NCI-H524 treated with DMSO at 0.1 percent for 48 hours (cell line): ENCODE data around the gene TLN1.

Experiments
- DNase-seq: peaks from one replicate; lab custom pipeline; 2025; lab: John Stamatoyannopoulos, UW

TLN1 gene

DNA sequence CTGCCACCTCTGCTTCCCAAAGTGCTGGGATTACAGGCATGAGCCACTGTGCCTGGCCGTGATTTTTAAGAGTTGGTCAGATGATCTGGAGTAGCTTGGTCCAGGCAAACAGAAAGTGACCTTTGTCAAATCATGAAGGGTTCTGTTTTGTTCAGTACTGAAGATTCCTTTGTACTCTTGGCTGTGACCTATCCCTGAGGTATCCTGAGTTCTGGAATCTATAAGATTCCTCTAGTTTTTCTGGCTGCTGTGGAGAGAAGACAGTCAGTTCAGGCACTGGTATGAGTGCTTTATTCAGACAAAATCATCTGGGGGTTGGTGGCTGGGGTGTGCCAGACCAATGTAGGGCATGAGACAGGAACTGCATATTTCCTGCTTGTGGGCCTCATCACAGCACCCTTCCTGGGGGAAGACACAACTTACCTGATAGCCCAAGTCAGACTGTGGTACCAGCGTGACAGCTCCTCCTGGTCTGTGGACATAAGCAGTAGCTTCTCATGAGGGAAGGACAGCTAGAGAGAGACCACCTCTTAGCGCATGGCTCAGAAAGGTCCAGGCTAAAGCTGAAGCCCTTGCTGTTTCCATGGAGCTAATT is 70.1 kb downstream of the TLN1 start:
- no peak for DNase-seq

DNA sequence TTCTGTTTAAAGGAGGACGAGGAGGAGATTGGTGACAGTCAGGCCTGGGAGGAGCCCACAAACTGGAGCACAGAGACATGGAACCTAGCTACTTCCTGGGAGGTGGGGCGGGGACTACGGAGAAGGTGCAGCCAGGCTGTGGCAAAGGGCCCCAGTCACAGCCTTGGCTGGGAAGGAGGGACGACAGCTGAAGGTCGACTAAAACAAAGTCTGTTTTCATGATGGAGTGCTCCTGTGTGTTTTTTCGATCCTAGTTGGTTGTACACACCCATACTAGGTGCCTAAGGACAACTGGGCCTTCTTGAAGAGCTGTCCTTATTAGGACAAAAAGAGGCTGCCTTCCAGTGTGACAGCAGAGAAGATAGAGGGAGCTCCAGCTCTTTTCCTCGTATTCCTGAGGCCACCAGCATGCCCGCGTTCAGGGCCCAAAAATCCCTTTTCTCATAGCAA is 71.0 kb downstream of the TLN1 start:
- DNase-seq = no peak

- DNase-seq = no peak
Observed at GRCh38 chr9:35659340-35659739, 72.7 kb downstream of the TLN1 start.

DNA sequence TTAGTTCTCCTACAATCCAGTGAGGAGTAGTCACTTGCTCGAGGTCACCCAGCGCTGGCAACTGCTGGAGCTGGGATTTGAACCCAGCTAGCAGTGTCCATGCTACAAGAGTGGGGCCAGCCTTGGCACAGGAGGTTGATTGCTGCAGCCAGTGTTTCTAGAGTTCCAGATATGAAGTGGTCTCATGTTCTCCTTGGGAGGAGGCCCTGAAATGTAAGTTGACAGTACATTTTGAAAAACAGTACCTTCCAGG is 73.1 kb downstream of the TLN1 start:
- no peak for DNase-seq

DNA sequence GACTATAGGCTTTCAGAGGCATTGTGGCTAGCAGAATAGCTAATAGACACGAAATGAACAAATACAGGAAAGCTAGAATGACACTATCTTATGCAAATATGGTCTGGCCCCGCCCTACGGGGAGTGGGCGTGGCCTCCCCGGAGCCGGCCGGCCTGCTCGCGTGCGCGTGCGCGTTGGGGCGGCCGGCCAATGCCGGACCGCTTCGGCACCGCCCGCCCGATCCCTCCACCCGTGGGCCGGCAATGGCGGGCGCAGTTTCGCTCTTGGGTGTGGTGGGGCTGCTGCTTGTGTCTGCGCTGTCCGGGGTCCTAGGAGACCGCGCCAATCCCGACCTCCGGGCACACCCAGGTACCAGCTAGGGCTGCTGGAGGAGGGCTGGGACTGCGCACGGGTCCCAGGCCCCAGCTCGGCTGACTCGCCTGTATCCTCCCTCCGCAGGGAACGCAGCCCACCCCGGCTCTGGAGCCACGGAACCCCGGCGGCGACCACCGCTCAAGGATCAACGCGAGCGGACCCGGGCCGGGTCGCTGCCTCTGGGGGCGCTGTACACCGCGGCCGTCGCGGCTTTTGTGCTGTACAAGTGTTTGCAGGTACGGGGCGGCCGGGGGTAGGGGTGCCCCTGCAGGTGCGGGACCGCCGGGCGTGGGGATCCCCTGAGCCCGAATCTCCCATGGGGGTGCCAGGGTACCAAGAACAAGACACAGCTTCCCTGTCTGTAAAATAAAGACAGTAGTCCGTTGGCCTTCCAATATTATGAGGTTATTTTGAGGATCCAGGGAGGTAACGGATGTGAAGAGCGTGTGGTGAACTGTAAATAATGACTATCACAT is 73.6 kb downstream of the TLN1 start, which contains the start of gene CCDC107:
TSS of gene CCDC107 (plus strand) at position 156 of the 831 bp plus-strand sequence. CDS start at position 244, 88 bp downstream.
- DNase-seq = peak; percentile 51

GRCh38 chr9:35657546-35658136 is 74.4 kb downstream of the TLN1 start, which contains the start of gene RMRP:
Gene RMRP (minus strand): TSS chr9:35658019.
- peak; percentile 89 for DNase-seq

DNA sequence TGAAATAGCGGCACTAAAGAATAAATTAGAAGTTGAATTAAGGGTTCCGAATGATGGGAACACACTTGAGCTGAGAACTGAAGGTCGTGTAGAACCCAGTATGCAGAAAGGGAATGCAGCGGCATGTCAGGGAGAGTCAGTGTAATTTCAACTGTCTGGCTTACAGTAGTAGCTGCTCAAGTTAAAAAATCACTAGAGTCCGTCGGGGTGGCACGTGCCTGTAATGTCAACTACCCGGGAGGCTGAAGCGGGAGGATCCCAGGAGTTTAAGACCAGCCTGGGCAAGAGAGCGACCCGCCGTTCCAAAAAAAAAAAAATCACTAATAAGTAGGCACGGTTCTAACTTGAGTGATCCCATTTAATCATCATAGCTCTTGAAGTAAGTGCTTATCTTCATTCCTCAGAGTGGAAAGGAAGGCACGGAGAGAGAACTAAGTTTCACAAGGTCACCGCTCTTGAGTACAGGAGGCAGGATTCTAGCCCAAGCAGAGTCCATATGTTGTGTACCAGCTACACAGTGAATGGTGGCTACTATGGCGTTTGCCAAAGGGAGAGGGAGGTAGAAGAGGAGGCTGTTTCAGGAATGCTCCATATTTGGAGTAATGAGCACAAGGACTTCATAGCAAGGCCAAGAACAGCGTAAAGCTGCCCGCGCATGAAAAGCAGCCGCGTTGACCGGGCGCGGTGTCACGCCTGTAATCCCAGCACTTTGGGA is 75.0 kb downstream of the TLN1 start:
- peak; percentile 11 for DNase-seq

DNA sequence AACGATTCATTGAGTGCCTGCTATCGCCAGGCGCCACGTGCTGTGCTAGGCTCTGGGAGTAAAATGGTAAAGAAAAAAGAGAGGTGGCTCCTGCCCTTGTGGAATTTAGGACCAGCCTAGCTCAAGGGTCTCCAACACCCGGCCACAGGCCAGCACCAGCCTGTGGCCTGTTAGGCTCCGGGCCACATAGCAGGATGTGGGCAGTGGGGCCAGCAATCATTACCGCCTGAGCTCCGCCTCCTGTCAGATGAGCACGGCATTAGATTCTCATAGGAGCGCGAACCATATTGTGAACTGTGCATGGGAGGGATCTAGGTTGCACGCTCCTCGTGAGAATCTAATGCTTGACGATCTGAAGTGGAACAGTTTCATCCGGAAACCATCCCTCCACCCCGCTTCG is 75.6 kb downstream of the TLN1 start:
- no peak for DNase-seq

DNA sequence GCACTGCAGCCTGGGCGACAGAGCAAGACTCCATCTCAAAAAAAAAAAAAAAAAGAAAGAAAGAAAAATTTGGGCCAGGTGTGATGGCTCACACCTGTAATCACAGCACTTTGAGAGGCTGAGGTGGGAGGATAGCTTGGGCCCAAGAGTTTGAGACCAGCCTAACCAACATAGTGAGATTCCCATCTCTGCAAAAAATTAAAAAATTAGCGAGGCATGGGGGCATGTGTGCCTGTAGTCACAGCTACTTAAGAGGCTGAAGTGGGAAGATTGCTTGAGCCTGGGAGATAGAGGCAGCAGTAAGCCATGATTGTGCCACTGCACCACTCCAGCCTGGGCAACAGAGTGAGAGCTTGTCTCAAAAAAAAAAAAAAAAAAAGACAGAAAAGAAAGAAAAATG is 78.4 kb downstream of the TLN1 start:
- DNase-seq = no peak

DNA sequence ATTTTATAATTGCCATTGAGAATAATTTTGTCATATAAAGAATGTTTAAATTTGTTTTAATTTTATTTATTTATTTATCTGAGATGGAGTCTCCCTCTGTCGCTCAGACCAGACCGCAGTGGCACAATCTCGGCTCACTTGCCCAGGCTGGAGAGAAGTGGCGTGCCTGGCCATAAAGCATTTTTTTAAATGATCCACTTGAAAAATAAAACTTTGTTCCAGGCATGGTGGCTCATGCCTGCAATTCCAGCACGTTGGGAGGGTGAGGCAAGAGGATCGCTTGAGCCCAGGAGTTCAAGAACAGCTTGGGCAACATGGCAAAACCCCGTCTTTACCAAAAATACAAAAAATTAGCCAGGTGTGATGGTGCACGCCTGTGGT is 79.2 kb downstream of the TLN1 start:
- DNase-seq = no peak

- no peak for DNase-seq
Observed at GRCh38 chr9:35651956-35652828, 79.8 kb downstream of the TLN1 start.

GRCh38 chr9:35650341-35651158 is 81.4 kb downstream of the TLN1 start, which contains the start of gene SIT1:
Gene SIT1 (minus strand): TSS chr9:35650931. CDS start chr9:35650853, 78 bp downstream.
- DNase-seq = no peak

- no peak for DNase-seq
Observed at GRCh38 chr9:35649431-35650340, 82.3 kb downstream of the TLN1 start.
